Measurements from ENCODE around the gene SUPT4H1. TPM values are rescaled to one million over a fixed set of nuclear protein-coding genes. Genes with fewer than 3 reads are reported as not detected.
A peak's percentile ranks its signal among the peaks of the same experiment; 100 is the strongest.

Gene SUPT4H1
- polyA plus RNA-seq, 1 donor (not counting 4 experiments of a cell fraction or from before 2014, with no cell fraction given) = 206 TPM

- TF ChIP-seq CTCF (optimal IDR thresholded peaks at IDR 0.05 in 1 of 3, IDR thresholded peaks at IDR 0.05 in 1 of 3, conservative IDR thresholded peaks at IDR 0.05 in 1 of 3; ENCODE audit: extremely low read depth in 1 of 3, insufficient read depth in 2 of 3, low read length in 3 of 3) (no peak), EZH2 (IDR thresholded peaks at IDR 0.05; ENCODE audit: low read length) (no peak)
- Histone ChIP-seq H3K36me3 (ENCODE audit: control insufficient read depth in 2 of 2, extremely low read depth in 1 of 2, insufficient read depth in 2 of 2, low read length in 2 of 2) (no peaks in the 10 kb centered on the region), H3K27ac (ENCODE audit: control insufficient read depth, insufficient read depth, low read length) (no peak overlapping the region), H4K20me1 (ENCODE audit: control insufficient read depth, extremely low read depth, insufficient read depth, low read length) (no peaks in the 10 kb centered on the region), H3K4me3 (ENCODE audit: control insufficient read depth in 2 of 3, extremely low read depth in 1 of 3, insufficient read depth in 2 of 3, low read depth in 1 of 3, low read length in 3 of 3) (no peak overlapping the region), H3K9me3 (ENCODE audit: control insufficient read depth, low read depth, low read length) (no peaks in the 10 kb centered on the region), H3K4me2 (ENCODE audit: control insufficient read depth, extremely low read depth, insufficient read depth, low read depth, low read length) (peak overlapping the region; percentile 10), H3K27me3 (ENCODE audit: control insufficient read depth, extremely low read depth, insufficient read depth, low read length) (no peaks in the 10 kb centered on the region), H3K4me1 (ENCODE audit: control insufficient read depth, extremely low read depth, insufficient read depth, low read length) (peaks cover 19% of the 10 kb centered on the region), H3K9me1 (ENCODE audit: control insufficient read depth, extremely low read depth, insufficient read depth, low read length) (no peaks in the 10 kb centered on the region), H3K79me2 (ENCODE audit: control insufficient read depth, insufficient read depth, low read length) (no peaks in the 10 kb centered on the region), H3K9ac (ENCODE audit: control insufficient read depth, extremely low read depth, insufficient read depth, low read length) (no peak overlapping the region), H2AFZ (ENCODE audit: control insufficient read depth, low read length) (no peak overlapping the region)
- FAIRE-seq (no peak), DNase-seq (ENCODE audit: low read depth, low spot score) (no peak)
- dilution Hi-C loops (cut with MboI; ENCODE audit: extremely low pct_ligation_motif_present, low sequenced_read_pairs) = no loop called here
Measured at GRCh38 chr17:58336456-58337209, 15.4 kb downstream of the SUPT4H1 start.

GRCh38 chr17:58335779-58336455 is 16.1 kb downstream of the SUPT4H1 start:
- DNase-seq (ENCODE audit: low read depth, low spot score) (no peak), FAIRE-seq (no peak)
- H3K4me1 ChIP-seq (ENCODE audit: control insufficient read depth, extremely low read depth, insufficient read depth, low read length) = peaks cover 19% of the 10 kb centered on the region
- H3K9ac ChIP-seq (ENCODE audit: control insufficient read depth, extremely low read depth, insufficient read depth, low read length) = no peak overlapping the region
- no peaks in the 10 kb centered on the region for H3K36me3 ChIP-seq (ENCODE audit: control insufficient read depth in 2 of 2, extremely low read depth in 1 of 2, insufficient read depth in 2 of 2, low read length in 2 of 2)
- H3K27ac ChIP-seq (ENCODE audit: control insufficient read depth, insufficient read depth, low read length) = no peak overlapping the region
- H3K4me3 ChIP-seq (ENCODE audit: control insufficient read depth in 2 of 3, extremely low read depth in 1 of 3, insufficient read depth in 2 of 3, low read depth in 1 of 3, low read length in 3 of 3) = no peak overlapping the region
- TF ChIP-seq CTCF (optimal IDR thresholded peaks at IDR 0.05 in 1 of 3, IDR thresholded peaks at IDR 0.05 in 1 of 3, conservative IDR thresholded peaks at IDR 0.05 in 1 of 3; ENCODE audit: extremely low read depth in 1 of 3, insufficient read depth in 2 of 3, low read length in 3 of 3) (no peak), EZH2 (IDR thresholded peaks at IDR 0.05; ENCODE audit: low read length) (no peak)
- H2AFZ ChIP-seq (ENCODE audit: control insufficient read depth, low read length) = peak overlapping the region; percentile 47
- H4K20me1 ChIP-seq (ENCODE audit: control insufficient read depth, extremely low read depth, insufficient read depth, low read length) = no peaks in the 10 kb centered on the region
- dilution Hi-C loops (cut with MboI; ENCODE audit: extremely low pct_ligation_motif_present, low sequenced_read_pairs) = no loop called here
- H3K27me3 ChIP-seq (ENCODE audit: control insufficient read depth, extremely low read depth, insufficient read depth, low read length) = no peaks in the 10 kb centered on the region
- peak overlapping the region; percentile 16 for H3K4me2 ChIP-seq (ENCODE audit: control insufficient read depth, extremely low read depth, insufficient read depth, low read depth, low read length)
- no peaks in the 10 kb centered on the region for H3K9me1 ChIP-seq (ENCODE audit: control insufficient read depth, extremely low read depth, insufficient read depth, low read length)
- no peaks in the 10 kb centered on the region for H3K9me3 ChIP-seq (ENCODE audit: control insufficient read depth, low read depth, low read length)
- H3K79me2 ChIP-seq (ENCODE audit: control insufficient read depth, insufficient read depth, low read length) = no peaks in the 10 kb centered on the region
